HepG2 (cell line): ENCODE results near the gene RIN3.

Experiments
- DMAP1 ChIP-seq: IDR thresholded peaks from 2 replicates; pipeline ENCODE4 v1.6.1; 2016
- TCF7L2 ChIP-seq: IDR thresholded peaks from 2 replicates; pipeline ENCODE4 v1.6.1; 2011; ENCODE audit warnings: mild to moderate bottlenecking, low read depth, low read length, moderate library complexity
- TF ChIP-seq, protein P1 (sequence below): sonication (generic); formaldehyde crosslinking; IDR thresholded peaks from 2 replicates; pipeline ENCODE4 v1.4.0; 2020; ENCODE audit warnings: missing genetic modification reagents, borderline replicate concordance
- TF ChIP-seq, protein P2 (sequence below): sonication (generic); IDR thresholded peaks from 2 replicates; pipeline ENCODE4 v1.6.1; 2016; ENCODE audit warnings: low read depth, borderline replicate concordance

DNA sequence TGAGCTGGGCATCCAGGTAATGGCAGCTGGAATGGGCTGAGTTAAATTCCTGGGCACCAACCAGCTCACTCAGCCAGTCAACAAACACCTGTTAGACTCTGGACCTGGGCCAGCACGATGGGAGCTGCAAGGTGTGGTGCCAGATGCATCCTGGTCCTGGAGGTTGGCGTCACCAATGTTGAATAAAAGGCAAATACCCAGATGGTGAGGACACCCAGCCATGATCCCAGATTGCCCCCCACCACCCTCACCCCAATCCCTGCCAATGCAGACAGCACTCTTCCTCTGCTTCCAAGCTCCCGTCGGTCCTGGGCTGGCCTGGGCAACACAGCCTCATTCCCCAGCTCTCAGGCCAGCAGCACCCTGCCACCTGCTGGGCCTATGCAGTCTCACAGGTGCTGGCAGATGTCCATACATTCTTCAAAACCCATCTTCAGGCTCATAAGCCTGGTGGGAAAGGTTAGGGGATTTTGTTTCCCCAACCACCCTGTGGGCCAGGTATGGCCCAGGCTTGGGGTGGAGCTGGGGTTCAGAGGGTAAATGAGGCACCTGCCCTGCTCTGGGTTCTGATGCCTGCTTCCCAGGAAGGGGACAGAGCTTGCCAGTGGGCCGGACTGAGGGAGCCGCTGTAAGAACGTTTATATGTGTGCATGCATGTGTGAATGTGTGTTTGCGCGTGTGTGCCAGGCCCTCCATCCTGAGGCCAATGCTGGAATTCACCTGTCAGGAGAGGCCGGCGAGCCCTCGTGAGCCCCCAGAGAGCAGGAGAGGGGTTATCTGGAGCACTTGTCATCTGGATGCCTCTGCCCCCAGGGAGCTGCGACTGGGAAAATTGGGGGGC lies 176.8 kb downstream of the RIN3 start:
- TF ChIP-seq, protein P1, sequence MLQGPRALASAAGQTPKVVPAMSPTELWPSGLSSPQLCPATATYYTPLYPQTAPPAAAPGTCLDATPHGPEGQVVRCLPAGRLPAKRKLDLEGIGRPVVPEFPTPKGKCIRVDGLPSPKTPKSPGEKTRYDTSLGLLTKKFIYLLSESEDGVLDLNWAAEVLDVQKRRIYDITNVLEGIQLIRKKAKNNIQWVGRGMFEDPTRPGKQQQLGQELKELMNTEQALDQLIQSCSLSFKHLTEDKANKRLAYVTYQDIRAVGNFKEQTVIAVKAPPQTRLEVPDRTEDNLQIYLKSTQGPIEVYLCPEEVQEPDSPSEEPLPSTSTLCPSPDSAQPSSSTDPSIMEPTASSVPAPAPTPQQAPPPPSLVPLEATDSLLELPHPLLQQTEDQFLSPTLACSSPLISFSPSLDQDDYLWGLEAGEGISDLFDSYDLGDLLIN (CRISPR knock-in tag), result no peak
- TF ChIP-seq DMAP1, result no peak
- TF ChIP-seq TCF7L2, result no peak
- TF ChIP-seq, protein P2, sequence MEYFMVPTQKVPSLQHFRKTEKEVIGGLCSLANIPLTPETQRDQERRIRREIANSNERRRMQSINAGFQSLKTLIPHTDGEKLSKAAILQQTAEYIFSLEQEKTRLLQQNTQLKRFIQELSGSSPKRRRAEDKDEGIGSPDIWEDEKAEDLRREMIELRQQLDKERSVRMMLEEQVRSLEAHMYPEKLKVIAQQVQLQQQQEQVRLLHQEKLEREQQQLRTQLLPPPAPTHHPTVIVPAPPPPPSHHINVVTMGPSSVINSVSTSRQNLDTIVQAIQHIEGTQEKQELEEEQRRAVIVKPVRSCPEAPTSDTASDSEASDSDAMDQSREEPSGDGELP, result no peak
